Bronchial epithelial cell (primary cell): ENCODE data around the gene ZXDA. TPM values are rescaled to one million over a fixed set of nuclear protein-coding genes. Genes with fewer than 3 reads are reported as not detected.
"Not testable (repeated sequence)": the region's sequence is repeated elsewhere in the genome, so short reads cannot be mapped to it uniquely, and the experiment has no call there.

ENCODE experiments used
- DNase-seq: peaks from one replicate; pipeline ENCODE4 v3.0.0-alpha.2; 2010; ENCODE audit warnings: low read depth
- FAIRE-seq: peaks from 2 replicates; lab custom pipeline; 2011; peaks lifted over from hg19 to GRCh38; lab: Jason Lieb, UNC
- H3K27me3 ChIP-seq: 2 replicates; pipeline ENCODE4 v1.5.1; 2011; ENCODE audit warnings: low read length; ENCODE audit not compliant: control insufficient read depth, insufficient read depth
- H3K36me3 ChIP-seq: 2 replicates; pipeline ENCODE4 v1.5.1; 2011; ENCODE audit warnings: low read length; ENCODE audit not compliant: control insufficient read depth, insufficient read depth
- H3K4me3 ChIP-seq: 2 replicates; pipeline ENCODE4 v1.5.1; 2011; ENCODE audit warnings: mild to moderate bottlenecking, low read depth, low read length, control low read depth
- total RNA-seq: library from RNA; depleted of rRNA; stranded (reverse); fragments of >200 nt; gene quantifications from 2 replicates; pipeline ENCODE4 v1.2.1, GENCODE V29; 2014
- TF ChIP-seq, protein P1 (sequence below): IDR thresholded peaks from 2 replicates; pipeline ENCODE4 v1.5.1; 2011; ENCODE audit warnings: mild to moderate bottlenecking, moderate library complexity, low read length, control low read depth, inconsistent platforms; ENCODE audit not compliant: insufficient read depth, severe bottlenecking

The ZXDA gene, protein sequence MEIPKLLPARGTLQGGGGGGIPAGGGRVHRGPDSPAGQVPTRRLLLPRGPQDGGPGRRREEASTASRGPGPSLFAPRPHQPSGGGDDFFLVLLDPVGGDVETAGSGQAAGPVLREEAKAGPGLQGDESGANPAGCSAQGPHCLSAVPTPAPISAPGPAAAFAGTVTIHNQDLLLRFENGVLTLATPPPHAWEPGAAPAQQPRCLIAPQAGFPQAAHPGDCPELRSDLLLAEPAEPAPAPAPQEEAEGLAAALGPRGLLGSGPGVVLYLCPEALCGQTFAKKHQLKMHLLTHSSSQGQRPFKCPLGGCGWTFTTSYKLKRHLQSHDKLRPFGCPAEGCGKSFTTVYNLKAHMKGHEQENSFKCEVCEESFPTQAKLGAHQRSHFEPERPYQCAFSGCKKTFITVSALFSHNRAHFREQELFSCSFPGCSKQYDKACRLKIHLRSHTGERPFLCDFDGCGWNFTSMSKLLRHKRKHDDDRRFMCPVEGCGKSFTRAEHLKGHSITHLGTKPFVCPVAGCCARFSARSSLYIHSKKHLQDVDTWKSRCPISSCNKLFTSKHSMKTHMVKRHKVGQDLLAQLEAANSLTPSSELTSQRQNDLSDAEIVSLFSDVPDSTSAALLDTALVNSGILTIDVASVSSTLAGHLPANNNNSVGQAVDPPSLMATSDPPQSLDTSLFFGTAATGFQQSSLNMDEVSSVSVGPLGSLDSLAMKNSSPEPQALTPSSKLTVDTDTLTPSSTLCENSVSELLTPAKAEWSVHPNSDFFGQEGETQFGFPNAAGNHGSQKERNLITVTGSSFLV
- 7.7 and 8.4 TPM in 2 replicates for total RNA-seq

DNA sequence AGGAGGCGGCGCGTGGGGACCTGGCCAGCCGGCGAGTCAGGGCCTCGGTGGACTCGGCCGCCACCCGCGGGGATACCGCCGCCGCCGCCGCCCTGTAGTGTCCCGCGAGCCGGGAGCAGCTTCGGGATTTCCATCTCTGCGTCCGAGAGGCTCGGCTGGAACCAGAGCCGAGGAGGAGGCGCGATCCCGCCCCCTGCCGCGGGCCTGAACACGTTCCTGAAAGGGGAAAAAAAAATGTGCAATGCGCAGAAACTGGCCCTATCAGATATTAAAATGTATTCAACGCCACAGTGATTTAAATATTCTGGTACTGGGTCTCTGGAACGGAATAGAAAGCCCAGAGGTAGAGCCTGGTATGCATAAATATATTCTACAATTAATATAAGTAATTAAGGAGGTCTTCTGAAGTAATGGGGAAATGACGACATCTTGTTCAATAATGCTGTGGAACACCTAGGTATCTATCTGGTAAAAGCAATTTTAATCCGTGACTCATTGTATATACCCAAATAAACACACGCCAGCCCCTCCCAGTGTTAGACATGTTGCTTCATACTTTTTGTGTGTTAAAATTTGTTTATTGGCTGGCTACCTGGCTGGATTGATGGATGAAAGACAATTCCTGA lies at the start of gene ZXDA:
Gene ZXDA (minus strand): TSS at position 172 of the 626 bp plus-strand sequence. CDS start 38 bp downstream, at position 134.
- DNase-seq: peak; percentile 74
- FAIRE-seq: not testable (repeated sequence)
- H3K4me3 ChIP-seq: peak within 1 kb of the TSS; percentile 43

DNA sequence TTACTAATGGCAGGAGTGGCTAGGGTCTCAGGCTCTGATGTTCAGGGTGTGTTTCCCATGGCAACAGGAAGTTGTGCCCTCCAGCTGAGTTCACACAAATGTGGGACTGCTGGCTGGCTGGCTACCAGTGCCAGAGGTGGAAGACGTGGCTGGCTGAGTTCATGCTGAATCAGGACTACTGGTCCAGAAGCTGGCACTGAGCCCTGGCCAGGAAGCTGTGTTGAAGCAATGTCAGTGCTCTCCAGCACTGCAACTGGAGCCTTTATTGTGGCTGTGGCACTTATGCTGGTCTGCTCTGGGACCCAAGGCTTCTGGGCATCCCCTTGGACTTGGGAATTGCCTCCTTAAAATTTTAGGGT lies 42.0 kb upstream of the ZXDA start:
- H3K27me3 ChIP-seq: no peaks in the 10 kb centered on the region
- no peak for FAIRE-seq
- no peak overlapping the region for H3K4me3 ChIP-seq
- TF ChIP-seq, protein P1, sequence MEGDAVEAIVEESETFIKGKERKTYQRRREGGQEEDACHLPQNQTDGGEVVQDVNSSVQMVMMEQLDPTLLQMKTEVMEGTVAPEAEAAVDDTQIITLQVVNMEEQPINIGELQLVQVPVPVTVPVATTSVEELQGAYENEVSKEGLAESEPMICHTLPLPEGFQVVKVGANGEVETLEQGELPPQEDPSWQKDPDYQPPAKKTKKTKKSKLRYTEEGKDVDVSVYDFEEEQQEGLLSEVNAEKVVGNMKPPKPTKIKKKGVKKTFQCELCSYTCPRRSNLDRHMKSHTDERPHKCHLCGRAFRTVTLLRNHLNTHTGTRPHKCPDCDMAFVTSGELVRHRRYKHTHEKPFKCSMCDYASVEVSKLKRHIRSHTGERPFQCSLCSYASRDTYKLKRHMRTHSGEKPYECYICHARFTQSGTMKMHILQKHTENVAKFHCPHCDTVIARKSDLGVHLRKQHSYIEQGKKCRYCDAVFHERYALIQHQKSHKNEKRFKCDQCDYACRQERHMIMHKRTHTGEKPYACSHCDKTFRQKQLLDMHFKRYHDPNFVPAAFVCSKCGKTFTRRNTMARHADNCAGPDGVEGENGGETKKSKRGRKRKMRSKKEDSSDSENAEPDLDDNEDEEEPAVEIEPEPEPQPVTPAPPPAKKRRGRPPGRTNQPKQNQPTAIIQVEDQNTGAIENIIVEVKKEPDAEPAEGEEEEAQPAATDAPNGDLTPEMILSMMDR: no peak
- DNase-seq: no peak
- no peaks in the 10 kb centered on the region for H3K36me3 ChIP-seq

More for the DNA sequence above, at the start of gene ZXDA:
- not testable (repeated sequence) for H3K36me3 ChIP-seq, H3K27me3 ChIP-seq

DNA sequence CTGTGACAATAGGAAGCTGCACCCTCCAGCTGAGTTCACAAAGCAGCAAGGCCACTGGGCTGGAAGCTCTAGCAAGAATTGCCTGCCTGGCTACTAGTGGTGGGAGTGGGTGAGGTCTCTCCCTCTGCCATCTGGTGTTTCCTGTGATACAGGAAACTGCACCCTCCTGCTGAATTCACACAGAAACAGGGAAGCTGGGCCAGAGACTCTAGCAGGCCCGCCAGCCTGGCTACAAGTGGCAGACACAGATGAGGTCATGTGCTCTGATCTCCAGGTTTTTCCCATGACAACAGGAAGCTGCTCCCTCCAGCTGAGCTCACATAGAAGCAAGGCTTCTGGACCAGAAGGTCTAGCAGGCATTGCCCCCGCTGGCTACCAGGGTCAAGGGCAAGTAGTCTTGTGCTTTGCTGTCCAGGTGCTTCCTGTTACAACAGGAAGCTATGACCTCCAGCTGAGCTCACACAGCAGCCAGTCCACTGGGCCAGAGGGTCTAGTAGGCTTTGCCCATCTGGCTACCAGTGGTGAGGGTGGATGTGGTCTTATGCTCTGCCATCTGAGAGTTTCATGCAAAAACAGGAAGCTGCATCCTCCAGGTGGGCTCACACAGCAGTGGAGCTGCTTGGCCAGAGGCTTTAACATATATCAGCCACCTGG lies 41.5 kb upstream of the ZXDA start:
- TF ChIP-seq, protein P1: no peak
- H3K4me3 ChIP-seq: no peak overlapping the region
- H3K36me3 ChIP-seq: no peaks in the 10 kb centered on the region
- DNase-seq (no peak), FAIRE-seq (no peak)
- no peaks in the 10 kb centered on the region for H3K27me3 ChIP-seq

DNA sequence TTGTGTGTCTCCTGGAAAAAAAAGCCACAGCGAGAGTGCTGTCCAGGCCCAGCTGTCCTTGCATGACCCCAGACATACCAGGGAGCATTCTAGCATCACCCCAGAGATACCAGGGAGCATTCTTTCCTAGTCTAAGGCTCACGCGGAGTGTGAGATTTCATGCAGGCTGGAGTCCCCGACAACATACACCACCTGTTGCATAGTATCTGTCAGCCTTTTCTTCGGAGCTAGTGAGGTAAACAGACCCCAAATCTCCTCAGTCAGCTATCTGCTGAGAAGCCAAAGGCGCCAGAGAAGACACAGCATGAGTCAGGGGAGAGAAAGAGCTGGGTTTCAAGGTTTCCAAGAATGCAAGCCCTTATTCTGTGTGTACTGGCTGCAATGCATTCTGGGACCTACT lies 23.1 kb upstream of the ZXDA start:
- Histone ChIP-seq H3K4me3 (no peak overlapping the region), H3K27me3 (no peaks in the 10 kb centered on the region), H3K36me3 (no peaks in the 10 kb centered on the region)
- DNase-seq: no peak
- no peak for FAIRE-seq
- TF ChIP-seq, protein P1: no peak

DNA sequence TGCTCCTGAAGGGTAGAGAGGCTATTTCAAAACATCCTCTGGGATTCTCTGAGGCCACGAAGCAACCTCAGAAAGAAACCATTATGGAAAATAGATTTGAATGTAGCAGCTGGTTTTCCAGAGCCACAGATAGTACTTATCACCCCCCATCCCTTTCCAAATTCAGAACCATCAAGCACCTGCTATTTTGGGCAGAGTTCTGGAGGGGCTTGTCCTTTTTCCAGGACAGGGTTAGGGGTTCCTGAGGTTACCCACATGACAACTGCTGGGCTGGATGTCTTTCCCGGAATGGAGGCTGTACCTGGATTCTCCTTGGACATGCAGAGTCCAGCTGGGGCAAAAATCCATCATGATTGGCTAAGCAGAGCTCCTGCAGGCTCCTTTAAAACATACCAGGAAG lies 22.0 kb upstream of the ZXDA start:
- Histone ChIP-seq H3K27me3 (no peaks in the 10 kb centered on the region), H3K36me3 (no peaks in the 10 kb centered on the region), H3K4me3 (no peak overlapping the region)
- TF ChIP-seq, protein P1: no peak
- DNase-seq (no peak), FAIRE-seq (no peak)

DNA sequence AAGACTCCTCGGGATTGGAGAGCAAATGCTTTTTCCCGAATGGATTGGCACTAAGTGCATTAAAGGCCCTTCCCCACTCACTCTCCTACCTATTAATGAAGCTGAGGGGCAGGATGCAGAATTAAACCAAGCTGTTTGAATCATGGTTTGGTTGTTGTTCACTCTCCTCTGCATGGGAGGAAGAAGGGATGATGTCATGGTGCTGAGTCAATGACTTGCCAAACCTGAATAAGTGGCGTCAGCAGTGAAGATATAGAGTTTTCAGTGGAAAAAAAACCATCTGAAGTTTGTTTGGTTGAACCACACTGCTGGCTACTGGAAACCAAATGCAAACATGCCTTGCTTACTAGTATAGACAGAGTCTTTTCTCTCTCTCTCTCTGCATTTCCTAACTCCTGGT lies 19.8 kb upstream of the ZXDA start:
- TF ChIP-seq, protein P1: no peak
- Histone ChIP-seq H3K27me3 (no peaks in the 10 kb centered on the region), H3K36me3 (no peaks in the 10 kb centered on the region), H3K4me3 (no peak overlapping the region)
- DNase-seq (peak; percentile 74), FAIRE-seq (no peak)
